ENCODE data around the gene STAP2. TPM values are rescaled to one million over a fixed set of nuclear protein-coding genes. Genes with fewer than 3 reads are reported as not detected.

The STAP2 gene
- total and polyA plus RNA-seq, 9 of the 15 experiments (the other 6 are each of a cell fraction or from before 2014, with no cell fraction given), result 1.2 to 9.8 (median 4.5) TPM

GRCh38 chr19:4337906-4338440 is 654 bp downstream of the STAP2 start (continued):
- no peak for TF ChIP-seq ZBTB5 (IDR thresholded peaks at IDR 0.05)
- no peak for TF ChIP-seq HDGF (IDR thresholded peaks at IDR 0.05)
- TF ChIP-seq RBFOX2 (IDR thresholded peaks at IDR 0.05; ENCODE audit: low read depth, low read length), result no peak
- no peak for TF ChIP-seq XRCC4 (IDR thresholded peaks at IDR 0.05; ENCODE audit: extremely low read depth, insufficient read depth, insufficient read length)
- TF ChIP-seq USF1 (CRISPR knock-in tag; IDR thresholded peaks at IDR 0.05), result no peak
- no peak for TF ChIP-seq ZKSCAN1 (IDR thresholded peaks at IDR 0.05; ENCODE audit: low read depth, low read length)
- no peak for TF ChIP-seq CTCFL (IDR thresholded peaks at IDR 0.05; ENCODE audit: borderline replicate concordance, insufficient read depth, low read depth, low read length, poor library complexity, severe bottlenecking)
- TF ChIP-seq ZBTB33 (CRISPR knock-in tag; IDR thresholded peaks at IDR 0.05), result no peak
- peak; percentile 16; the same call in 1 of the 2 replicates for TF ChIP-seq MAX (CRISPR knock-in tag; IDR thresholded peaks at IDR 0.05)
- no peak for TF ChIP-seq NFIX (CRISPR knock-in tag; IDR thresholded peaks at IDR 0.05; ENCODE audit: low read depth)
- no peak for TF ChIP-seq ZNF699 (CRISPR knock-in tag; IDR thresholded peaks at IDR 0.05; ENCODE audit: insufficient replicate concordance)
- TF ChIP-seq JUND (IDR thresholded peaks at IDR 0.05; ENCODE audit: borderline replicate concordance, low read depth, low read length), result 0 out of 2 replicates have a peak, but pooled peaks have one; percentile 2
- no peak for TF ChIP-seq JUND (tag; IDR thresholded peaks at IDR 0.05; ENCODE audit: borderline replicate concordance, low read depth, low read length)
- TF ChIP-seq ZNF57 (CRISPR knock-in tag; IDR thresholded peaks at IDR 0.05), result no peak
- no peak for TF ChIP-seq HNRNPL (IDR thresholded peaks at IDR 0.05; ENCODE audit: low read depth, low read length)
- peak in 1 of 2 experiments; percentile 22 for TF ChIP-seq E2F6 (IDR thresholded peaks at IDR 0.05; ENCODE audit: borderline replicate concordance in 1 of 2, extremely low read depth in 1 of 2, insufficient read depth in 1 of 2, insufficient read length in 1 of 2, low read depth in 1 of 2, low read length in 1 of 2, poor library complexity in 1 of 2, severe bottlenecking in 1 of 2)
- no peak for TF ChIP-seq MBD1 (CRISPR knock-in tag; IDR thresholded peaks at IDR 0.05)
